GM12892 (cell line): ENCODE data around the gene NEK10.

Experiments used
- POLR2A ChIP-seq: IDR thresholded peaks from 2 replicates; pipeline ENCODE4 v1.6.1; 2011; ENCODE audit warnings: low read depth, low read length, control low read depth
- POLR2AphosphoS5 ChIP-seq: IDR thresholded peaks from 2 replicates; pipeline ENCODE4 v1.6.1; 2011; ENCODE audit warnings: low read depth, low read length, control low read depth

DNA sequence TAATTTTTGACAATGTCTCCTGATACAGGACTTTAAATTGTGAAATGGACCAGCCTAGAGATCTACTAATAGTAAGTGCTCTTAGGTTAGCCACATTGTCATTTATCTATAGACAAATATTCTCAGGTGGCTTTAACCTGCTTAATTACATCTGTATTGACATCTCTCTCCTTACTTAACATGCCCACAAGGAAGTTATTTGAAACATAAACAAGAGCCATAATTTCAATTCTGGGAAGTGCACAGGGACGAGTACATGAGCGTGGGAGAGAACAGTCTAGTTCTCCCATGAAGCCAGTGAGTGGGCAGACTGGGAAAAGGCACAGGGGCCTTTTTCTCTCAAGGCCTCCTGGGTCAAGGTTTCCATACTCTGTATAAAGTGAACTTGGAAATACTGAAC, 54.2 kb downstream of the NEK10 start:
- TF ChIP-seq POLR2AphosphoS5 = no peak
- no peak for TF ChIP-seq POLR2A
